CD4-positive, alpha-beta T cell treated with Interferon gamma for 1 hour (primary cell): ENCODE measurements around the gene CRYGA.
"Not testable (repeated sequence)": the region's sequence is repeated elsewhere in the genome, so short reads cannot be mapped to it uniquely, and the experiment has no call there.

ENCODE experiments used
- DNase-seq: peaks from one replicate; pipeline ENCODE4 v3.0.0-alpha.2; 2020

CRYGA gene

DNA sequence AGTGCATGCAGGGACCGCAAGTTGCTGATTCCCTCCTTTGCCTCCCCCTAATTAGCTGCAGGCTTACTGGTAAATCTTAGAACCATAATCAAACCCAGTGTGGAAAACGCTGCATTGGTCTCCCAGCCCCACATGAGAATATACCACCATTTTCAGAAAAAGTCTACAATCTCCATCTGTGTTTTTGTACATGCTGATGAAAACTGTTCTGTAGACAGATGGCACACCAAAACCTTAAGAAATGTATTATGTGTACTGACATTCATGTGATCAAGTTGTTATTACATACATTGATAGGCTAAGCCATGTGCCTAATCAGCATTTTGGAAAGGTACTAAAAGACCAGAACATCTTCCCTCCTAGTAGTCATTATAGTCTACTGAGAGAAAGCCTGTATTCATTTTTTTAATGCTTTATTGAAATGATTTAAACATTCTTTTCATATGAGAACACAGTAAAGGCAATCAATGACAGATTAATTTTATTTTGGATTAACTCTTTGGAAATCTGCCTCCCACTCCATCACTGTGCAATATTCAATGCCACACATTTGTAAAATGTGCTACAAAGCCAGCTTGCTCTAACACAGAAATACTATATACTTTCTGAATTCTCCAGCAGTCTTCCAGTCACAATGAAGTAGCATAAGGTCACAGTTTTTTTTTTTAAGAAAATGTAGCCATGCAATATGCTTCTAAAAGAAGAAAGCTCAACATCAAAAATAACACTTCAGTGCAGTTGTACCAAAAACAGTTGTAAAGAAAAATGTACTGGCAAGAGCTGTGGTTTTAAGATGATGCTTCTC is 1.8 kb upstream of the CRYGA start:
- DNase-seq = no peak

DNA sequence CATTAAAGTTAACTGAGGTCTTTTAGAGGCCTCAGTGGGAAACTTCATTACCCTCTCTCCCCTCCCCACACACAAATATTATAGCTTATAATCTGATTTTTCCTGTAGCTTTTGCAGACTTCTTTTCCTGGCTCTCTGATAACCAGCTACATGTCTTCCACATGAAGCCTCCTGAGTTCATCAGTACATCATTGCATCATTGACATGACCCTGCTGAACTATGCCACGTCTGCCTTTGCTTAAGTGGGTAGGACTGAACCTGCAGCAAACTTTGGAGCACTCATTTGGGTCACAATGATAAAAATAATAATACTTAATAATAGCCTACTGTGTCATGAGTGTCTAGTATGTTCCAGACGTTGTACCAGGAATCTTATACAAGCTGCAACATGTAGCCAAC is 7.0 kb downstream of the CRYGA start:
- no peak for DNase-seq

DNA sequence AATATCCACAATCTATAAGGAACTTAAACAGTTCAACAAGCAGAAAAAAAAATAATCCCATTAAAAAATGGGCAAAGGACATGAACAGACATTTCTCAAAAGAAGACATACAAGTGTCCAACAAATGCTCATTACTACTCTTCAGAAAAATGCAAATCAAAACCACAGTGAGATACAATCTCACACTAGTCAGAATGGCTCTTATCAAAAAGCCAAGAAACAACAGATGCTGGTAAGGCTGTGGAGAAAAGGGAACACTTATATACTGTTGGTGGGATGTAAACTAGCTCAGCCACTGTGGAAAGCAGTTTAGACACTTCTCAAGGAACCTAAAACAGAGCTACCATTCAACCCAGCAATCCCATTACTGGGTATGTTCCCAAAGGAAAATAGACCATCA is 10.2 kb downstream of the CRYGA start:
- no peak for DNase-seq

DNA sequence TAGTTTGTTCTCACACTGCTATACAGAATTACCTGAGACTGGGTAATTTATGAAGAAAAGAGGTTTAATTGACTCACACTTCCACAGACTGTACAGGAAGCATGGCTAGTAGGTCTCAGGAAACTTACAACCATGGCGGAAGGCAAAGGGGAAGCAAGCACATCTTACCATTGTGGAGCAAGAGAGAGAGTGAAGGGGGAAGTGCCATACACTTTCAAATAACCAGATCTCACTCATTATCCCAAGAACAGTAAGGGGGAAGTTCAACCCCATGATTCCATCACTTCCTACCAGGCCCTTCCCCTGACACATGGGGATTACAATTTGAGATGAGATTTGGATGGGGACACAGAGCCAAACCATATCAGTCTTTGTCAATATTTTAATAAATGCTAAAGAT is 12.4 kb downstream of the CRYGA start:
- no peak for DNase-seq

DNA sequence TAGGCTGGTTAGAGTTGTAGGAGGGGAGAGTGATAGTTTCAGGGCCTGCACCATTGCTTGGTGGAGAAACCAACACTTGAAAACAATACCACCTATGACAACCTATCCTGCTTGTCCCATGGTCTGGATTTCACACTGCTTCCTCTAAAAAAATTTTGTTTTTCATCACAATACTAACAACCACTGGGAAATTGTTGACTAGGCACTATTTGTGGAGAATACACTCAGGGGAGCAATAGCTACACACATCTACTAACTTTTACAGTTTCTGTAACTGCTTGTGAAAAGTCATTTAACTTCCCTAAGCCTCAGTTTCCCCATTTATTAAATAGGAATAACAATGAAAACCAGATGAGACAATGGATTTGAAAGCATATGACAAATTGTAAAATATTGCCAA is 13.3 kb downstream of the CRYGA start:
- no peak for DNase-seq

DNA sequence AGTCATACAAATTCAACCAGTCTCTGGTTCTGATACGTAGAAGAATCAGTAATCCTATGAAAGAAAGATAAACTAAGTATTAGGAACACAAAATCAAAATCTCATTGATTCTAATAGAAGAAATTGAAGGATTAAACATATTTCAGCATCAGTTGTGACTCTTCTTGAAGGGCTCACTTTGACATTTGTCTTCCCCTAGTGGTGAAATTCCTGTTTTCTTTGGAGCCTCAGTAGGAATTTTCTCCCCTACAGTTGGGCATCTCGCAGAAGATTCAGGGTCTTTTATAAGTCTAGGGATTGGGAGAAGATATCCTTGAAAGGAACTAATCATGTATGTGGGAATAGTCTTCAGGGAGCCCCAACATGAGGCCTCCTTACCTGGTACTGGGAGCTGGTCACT is 14.6 kb downstream of the CRYGA start:
- no peak for DNase-seq

DNA sequence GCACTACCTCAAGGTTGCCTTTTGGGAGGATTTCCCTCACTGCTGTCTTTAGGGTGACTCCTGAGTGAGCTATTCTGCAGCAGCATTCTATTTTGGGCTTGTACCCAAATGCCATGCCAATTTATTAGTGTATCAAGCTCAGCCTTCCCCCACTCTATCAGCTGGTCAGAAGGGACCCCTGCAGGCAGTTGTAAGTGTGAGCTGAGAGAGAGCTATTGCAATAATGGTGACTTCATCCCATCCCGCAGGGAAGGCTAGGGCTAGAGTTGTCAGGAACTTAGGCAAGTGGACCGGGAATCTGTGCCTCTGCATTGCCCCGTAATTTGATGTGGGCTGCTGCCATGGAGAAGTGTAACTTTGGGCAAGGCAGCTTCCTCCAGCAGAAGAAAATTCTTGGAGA is 15.6 kb downstream of the CRYGA start:
- no peak for DNase-seq

DNA sequence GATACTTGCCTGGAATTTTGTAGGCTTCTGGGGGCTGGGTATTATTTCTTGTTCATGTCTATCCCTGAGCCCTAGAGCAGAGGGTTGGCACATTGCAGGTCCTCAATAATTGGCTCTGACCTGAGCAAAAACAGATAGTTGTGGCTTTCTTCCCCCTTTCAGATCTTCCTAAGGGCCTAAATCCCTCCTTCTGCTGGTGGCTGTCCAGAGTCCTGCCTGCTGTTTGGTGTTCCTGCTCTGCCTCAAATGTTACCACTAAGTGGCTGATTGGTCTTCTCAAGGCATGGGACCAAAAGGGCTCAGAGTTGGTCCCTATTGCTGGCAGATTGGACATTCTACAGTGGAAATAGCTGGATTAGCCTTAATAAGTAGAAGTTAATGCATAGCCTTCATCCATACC is 16.4 kb downstream of the CRYGA start:
- no peak for DNase-seq

DNA sequence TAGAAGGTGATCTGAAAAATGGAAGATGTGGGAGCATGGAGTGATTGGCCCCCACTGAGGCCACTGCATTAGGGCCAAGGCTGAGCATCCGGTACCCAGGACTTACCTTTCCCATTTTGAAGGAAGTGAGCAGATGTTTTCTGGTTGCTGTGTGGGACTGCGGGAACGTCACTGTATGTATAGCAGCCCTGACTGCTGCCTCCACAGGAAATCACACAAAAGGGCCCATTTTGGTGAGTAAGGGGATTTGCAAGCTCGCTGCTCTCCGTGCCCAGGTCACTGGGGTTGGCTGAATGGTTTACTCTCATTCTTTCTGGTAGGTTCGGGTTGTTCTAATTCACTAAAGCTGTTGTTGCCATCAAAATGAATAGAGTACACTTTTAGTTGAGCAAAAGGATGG is 17.4 kb downstream of the CRYGA start, which contains the start of gene CRYGB:
Gene CRYGB (minus strand): TSS at position 153 of the 400 bp plus-strand sequence. CDS start 38 bp downstream, at position 115.
- no peak for DNase-seq

DNA sequence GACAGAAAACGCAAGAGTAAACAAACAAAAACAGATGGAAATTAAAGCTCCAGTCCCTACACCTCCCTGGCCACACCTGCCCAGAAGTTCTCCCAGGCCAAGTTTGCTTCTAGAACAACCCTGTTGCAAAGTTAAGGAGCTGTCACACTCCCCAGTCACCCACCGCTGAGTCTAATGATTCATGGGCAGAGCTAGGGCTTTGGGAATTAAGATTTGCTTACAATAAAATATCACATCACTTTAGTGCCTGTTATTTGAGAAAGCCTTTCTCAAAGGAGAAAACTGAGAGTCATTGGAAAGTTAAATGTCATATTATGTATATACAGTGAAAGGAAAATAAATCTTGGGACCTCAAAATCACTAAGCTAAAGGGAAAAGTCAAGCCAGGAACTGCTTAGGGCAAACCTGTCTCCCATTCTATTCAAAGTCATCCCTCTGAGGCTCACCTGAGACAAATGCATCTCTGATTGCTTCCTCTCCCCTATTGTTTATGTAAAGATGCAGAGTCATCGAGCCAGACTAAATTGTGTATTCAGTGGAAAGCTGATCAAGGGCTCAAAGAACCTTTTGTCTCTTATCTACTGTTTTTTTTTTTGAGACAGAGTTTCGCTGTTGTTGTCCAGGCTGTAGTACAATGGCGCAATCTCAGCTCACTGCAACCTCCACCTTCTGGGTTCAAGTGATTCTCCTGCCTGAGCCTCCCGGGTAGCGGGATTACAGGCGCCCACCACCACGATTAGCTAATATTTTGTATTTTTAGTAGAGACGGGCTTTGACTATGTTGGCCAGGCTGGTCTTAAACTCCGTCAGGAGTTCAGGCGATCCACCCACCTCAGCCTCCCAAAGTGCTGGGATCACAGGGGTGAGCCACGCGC is 20.2 kb downstream of the CRYGA start:
- no peak for DNase-seq

DNA sequence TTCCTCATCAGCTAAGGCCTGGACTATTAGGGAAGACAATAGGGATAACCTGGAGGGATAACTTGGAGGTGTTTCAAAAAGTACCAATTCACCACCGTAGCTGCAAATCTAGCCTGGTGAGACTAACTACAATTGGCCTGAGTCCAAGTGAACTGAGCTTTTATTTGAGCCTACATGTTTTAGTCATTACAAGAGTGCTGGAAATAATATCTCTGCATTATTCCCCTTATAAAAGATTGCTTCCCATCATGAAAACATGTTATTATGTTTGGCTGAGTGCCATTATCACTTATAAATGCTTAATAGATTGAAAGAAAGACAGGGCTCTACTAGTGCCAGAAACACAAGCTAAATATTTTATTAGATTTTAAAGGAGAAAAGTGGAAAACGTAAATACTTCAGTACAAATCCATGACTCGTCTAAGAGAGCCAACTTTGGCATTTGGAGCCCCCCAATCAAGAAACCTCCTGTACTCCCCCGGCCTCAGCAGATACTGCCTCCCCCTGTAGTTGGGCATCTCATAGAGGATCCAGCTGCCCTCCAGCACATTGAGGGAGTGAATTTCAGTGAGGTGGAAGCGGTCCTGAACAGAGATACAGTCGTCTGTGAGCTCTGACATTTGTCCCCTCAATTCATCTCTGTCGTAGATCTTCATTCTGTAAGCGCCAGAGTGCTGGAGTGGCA is 21.0 kb downstream of the CRYGA start:
- DNase-seq = no peak

DNA sequence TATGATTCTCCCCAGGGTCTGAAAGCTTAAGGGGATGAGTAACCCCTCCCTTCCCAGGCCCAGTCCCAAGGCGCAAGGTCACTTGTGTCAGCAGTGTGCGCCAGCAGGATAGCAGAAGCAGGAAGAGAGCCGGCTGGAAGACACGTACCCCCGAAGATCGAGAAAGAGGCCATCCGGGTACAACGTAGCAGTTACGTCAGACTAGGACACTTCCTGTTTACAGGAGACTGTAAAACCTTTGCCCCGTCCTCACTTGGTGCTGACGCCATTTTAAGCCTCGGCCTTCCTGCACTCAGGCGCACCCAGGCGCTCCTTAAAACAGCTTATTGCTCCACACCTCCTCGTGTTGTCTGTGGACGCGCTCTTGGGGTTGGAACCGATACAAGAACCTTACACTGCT is 23.9 kb downstream of the CRYGA start:
- no peak for DNase-seq

DNA sequence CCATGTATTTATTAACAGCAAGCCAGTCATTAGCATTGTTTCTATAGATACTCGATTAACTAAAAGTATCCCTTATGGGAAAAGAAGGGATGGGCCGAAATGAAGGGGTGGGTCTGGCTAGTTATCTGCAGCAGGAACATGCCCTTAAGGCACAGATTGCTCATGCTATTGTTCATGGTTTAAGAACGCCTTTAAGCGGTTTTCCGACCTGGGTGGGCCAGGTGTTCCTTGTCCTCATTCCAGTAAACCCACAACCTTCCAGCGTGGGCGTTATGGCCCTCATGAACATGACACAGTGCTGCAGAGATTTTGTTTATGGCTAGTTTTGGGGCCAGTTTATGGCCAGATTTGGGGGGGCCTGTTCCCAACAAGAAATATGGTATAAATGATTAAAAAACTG is 25.1 kb downstream of the CRYGA start:
- DNase-seq = not testable (repeated sequence)

DNA sequence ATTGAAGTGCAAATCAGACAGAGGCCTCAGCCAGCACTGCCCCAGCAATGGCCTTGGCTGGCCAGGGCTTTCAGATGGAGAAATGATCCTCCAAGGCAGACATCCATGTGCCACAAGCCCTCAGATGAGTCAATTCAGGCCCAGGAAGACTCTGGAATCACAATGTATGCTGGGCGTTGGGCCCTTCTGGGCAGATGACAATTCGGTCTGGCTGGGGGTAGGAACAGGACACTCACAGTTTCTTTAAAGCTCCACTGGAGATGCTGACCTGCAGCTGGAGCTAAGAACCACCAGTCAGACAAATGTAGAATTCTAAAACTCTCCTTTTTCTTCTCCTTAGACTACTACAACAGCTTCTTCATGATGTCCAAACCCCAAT is 26.7 kb downstream of the CRYGA start:
- no peak for DNase-seq

DNA sequence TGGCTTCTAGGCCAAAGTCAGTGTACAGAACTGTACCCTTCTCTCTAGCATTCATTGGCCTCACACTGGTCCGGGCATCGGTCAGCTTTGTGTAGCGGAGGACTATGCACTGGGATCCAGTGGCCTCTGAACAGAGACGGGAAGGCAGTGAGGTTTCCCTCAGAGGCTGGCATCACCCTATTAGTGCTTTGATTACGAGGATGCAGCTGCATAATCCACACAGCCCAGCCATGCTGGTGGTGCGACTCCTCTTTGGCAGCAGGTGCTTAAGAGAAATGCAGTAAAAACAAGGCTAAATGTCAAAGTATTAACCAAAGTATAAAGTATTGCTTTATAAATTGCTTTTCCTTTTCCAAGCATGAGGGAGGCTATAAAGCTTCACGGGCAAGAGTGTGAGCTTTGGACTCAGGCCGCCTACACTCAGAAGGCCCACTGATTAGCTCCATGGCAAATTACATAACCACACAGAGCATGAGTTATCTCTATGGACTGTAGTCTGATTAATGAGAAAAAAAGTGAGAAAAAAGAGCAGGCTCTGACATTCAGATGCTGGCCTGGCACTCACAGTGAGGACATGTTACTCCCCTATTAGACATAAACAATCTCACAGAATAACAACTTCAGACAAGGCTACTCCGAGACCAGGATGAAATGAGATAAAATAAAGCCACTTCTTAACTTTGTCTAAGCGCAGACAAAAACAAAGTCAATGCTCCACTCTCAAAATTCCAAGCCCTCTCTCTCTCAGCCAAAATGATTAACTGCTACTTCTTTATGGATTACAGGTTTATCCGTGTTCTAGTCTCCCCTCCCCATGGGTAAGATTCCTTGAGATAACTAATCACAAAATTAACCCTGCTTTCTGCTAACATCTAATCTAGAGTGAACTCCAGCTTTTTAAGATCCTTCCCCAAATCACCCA is 27.3 kb downstream of the CRYGA start:
- no peak for DNase-seq

DNA sequence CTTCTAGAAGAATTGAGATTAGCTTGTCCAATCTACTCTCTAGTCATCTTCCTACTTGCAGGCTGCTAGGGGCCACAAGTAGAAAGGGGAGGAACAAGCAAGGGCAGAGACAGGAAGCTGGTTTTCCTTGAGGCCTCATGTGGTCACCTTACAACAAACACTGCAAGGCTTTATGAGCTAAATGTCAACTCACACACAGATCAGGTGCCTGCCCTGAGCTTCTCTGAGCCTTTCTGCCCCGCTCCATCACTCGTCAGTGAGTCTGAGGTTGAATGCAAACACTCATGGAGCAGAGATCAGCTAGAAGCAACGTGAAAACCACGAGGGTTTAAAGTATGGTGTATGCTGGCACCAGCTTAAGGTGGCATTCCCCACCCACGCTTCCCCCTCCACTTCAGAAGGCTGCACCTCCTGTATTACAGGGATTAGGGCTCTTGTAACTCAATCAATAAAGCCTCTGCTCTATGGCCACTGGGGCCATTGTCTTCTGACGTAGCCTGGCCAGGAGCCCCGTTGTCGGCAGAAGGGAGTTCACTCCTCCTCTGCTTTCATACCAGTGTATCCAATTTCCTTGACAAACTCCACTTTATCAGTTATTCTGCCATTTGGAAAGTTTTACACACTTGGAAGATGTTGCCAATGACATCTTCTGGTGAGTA is 28.3 kb downstream of the CRYGA start:
- no peak for DNase-seq

DNA sequence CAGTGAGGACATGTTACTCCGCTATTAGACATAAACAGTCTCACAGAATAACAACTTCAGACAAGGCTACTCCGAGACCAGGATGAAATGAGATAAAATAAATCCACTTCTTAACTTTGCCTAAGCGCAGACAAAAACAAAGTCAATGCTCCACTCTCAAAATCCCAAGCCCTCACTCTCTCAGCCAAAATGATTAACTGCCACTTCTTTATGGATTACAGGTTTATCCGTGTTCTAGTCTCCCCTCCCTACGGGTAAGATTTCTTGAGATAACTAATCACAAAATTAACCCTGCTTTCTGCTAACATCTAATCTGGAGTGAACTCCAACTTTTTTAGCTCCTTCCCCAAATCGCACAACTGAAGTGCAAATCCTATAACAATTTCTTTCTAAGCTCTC is 32.7 kb downstream of the CRYGA start:
- DNase-seq = no peak

DNA sequence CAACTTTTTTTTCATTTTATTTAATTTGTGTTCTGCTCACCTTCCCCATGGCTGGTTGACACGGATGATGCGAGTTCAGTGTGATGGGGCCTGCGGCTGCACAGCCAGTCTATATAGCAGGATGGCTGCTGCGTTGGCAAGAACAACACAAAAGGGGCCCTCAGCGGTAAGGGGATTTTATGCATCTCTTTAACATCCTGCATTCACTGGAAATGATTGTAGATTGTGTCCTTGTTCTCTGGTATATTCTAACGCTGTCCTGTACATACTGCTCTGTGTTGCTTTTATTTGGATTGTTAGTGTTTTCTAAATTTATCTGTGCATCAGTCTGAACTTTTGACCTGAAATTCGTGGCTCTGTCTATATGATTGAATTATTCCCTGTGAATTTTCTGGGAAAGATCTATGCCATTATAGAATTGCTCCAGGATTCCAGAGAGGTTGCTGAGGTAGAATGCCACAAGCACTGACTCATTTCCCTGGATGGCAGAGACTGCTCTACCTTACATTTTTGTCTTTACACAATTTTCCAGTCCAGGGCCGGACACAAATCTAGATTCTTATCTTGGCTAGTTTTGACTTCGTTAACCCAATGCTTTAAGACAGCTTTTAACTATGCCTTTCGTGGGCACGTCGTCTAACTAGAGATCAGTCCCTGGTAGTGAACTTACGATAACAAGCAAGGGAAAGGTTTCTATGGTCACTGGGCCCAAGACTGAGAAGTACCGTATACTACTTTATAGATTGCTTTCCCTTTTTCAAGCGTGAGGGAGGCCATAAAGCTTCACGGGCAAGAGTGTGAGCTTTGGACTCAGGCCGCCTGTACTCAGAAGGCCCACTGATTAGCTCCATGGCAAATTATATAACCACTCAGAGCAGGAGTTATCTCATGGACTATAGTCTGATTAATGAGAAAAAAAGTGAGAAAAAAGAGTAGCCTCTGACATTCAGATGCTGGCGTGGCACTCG is 33.4 kb downstream of the CRYGA start, which contains the start of gene CRYGC:
Gene CRYGC (minus strand): TSS at position 85 of the 968 bp plus-strand sequence. CDS start 36 bp downstream, at position 49.
- no peak for DNase-seq

DNA sequence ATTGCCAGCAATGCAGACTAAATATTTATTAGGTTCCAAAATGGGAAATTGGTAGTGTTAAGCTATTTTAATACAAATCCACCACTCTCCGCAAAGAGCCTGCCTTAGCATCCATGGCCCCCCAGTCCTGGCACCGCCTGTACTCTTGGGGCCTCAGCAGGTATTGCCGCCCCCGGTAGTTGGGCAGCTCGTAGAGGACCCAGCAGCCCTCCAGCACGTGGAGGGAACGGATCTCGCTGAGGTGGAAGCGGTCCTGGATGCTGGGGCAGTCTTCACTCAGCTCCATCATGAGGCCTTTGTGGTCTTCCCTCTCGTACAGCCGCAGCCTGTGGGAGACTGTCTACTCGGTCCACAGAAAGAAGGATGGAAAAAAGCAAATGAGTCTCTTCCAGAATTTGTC is 35.3 kb downstream of the CRYGA start:
- DNase-seq = no peak

DNA sequence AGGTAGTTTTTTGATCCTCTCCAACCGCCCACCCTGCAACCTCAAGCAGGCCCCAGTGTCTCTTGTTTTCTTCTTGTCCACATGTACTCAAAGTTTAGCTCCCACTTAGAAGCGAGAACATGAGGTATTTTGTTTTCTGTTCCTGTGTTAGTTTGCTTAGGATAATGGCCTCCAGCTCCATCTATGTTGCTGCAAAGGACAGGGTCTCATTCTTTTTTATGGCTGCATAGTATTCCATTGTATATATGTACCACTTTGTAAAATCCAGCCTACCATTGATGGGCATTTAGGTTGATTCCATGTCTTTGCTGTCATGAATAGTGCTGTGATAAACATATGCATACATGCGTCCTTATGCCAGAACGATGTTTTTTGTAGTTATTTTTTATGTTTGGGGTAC is 36.3 kb downstream of the CRYGA start:
- DNase-seq = no peak

DNA sequence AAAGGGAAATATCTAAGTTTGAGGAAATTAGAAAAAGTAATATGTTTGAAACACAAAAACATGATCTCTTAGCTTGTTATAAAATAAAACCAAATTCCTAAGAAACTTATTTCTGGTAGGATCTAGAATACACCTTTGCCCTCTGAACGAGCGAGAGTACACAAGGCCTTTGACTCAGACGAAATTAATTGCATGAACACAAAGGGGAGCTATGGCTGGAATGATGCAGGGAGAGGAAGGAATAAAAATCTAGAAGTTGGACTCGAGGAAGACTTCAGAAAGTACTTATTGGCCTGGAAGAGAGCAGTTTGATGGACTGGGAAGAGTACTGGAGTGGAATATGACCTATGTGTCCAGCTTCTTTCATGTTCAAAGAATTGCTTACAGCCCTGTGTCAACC is 38.1 kb downstream of the CRYGA start:
- no peak for DNase-seq
